ENCODE results near the gene RHOXF2.
"Not testable (repeated sequence)": the region's sequence is repeated elsewhere in the genome, so short reads cannot be mapped to it uniquely, and the experiment has no call there.

RHOXF2 gene

GRCh38 chrX:120158313-120158712, at the start of gene RHOXF2:
RHOXF2 (plus strand) TSS chrX:120158613; CDS start chrX:120158751, 138 bp downstream.
- DNase-seq = not testable (repeated sequence)

GRCh38 chrX:120109378-120109777, 49.0 kb upstream of the RHOXF2 start:
- DNase-seq = no peak

GRCh38 chrX:120111611-120112010, 46.8 kb upstream of the RHOXF2 start:
- no peak for DNase-seq

GRCh38 chrX:120115438-120115963, 42.9 kb upstream of the RHOXF2 start, which contains the start of gene RHOXF1:
RHOXF1 (minus strand) TSS chrX:120115913; CDS start chrX:120115862, 51 bp downstream.
- no peak for DNase-seq

GRCh38 chrX:120120223-120120622, 38.2 kb upstream of the RHOXF2 start:
- DNase-seq = no peak

GRCh38 chrX:120125444-120125843, 33.0 kb upstream of the RHOXF2 start:
- DNase-seq = no peak

- not testable (repeated sequence) for DNase-seq
These were observed 30.0 kb upstream of the RHOXF2 start for GRCh38 chrX:120128306-120128846.

GRCh38 chrX:120136128-120136527, 22.3 kb upstream of the RHOXF2 start:
- no peak for DNase-seq

GRCh38 chrX:120136840-120137239, 21.6 kb upstream of the RHOXF2 start:
- DNase-seq = no peak

- DNase-seq = no peak
These were observed 21.0 kb upstream of the RHOXF2 start for GRCh38 chrX:120137439-120137838.

- DNase-seq = no peak
These were observed 18.0 kb upstream of the RHOXF2 start for GRCh38 chrX:120140293-120140981.

- DNase-seq = no peak
These were observed 14.1 kb upstream of the RHOXF2 start for GRCh38 chrX:120144178-120144844.

- no peak for DNase-seq
These were observed 13.0 kb upstream of the RHOXF2 start for GRCh38 chrX:120145295-120145925.

GRCh38 chrX:120146323-120146722, 12.1 kb upstream of the RHOXF2 start:
- DNase-seq = not testable (repeated sequence)

GRCh38 chrX:120147537-120147936, 10.9 kb upstream of the RHOXF2 start:
- no peak for DNase-seq

GRCh38 chrX:120150109-120150744, 8.2 kb upstream of the RHOXF2 start:
- not testable (repeated sequence) for DNase-seq

- DNase-seq = not testable (repeated sequence)
These were observed 673 bp downstream of the RHOXF2 start for GRCh38 chrX:120159086-120159485.

GRCh38 chrX:120193254-120193653, 34.8 kb downstream of the RHOXF2 start:
- not testable (repeated sequence) for DNase-seq

GRCh38 chrX:120193720-120194119, 35.3 kb downstream of the RHOXF2 start:
- not testable (repeated sequence) for DNase-seq

GRCh38 chrX:120195786-120196185, 37.4 kb downstream of the RHOXF2 start:
- not testable (repeated sequence) for DNase-seq

- not testable (repeated sequence) for DNase-seq
These were observed 38.3 kb downstream of the RHOXF2 start for GRCh38 chrX:120196626-120197283.

- DNase-seq = no peak
These were observed 42.4 kb downstream of the RHOXF2 start for GRCh38 chrX:120200851-120201250.

Measured in NCI-H1105 (cell line).